Activated CD4-positive, alpha-beta T cell treated with anti-CD3 and anti-CD28 coated beads, Interleukin-2, amount 10 ng/mL, durations not matched to agents 24 days and 14 days (primary cell): Measurements from ENCODE around the gene ZNF891. TPM values are rescaled to one million over a fixed set of nuclear protein-coding genes. Genes with fewer than 3 reads are reported as not detected.

Source experiments
- DNase-seq: peaks from one replicate; pipeline ENCODE4 v3.0.0; 2022
- H3K27ac Mint-ChIP-seq: one replicate; pipeline ENCODE4 v1.8.0; 2022; ENCODE audit warnings: mild to moderate bottlenecking, mixed read lengths
- H3K27me3 Mint-ChIP-seq: one replicate; pipeline ENCODE4 v1.8.0; 2022; ENCODE audit warnings: mixed read lengths
- H3K36me3 Mint-ChIP-seq: one replicate; pipeline ENCODE4 v1.8.0; 2022; ENCODE audit warnings: low read depth, mild to moderate bottlenecking, mixed read lengths
- H3K4me1 Mint-ChIP-seq: one replicate; pipeline ENCODE4 v1.8.0; 2021; ENCODE audit warnings: mixed read lengths
- H3K4me3 Mint-ChIP-seq: one replicate; pipeline ENCODE4 v1.8.0; 2022; ENCODE audit warnings: mild to moderate bottlenecking, moderate library complexity, mixed read lengths
- H3K9me3 Mint-ChIP-seq: one replicate; pipeline ENCODE4 v1.8.0; 2021; ENCODE audit warnings: mixed read lengths
- intact Hi-C: fragments of 100-400 bp; cut with micrococcal nuclease; formaldehyde crosslinking; loops from one replicate; pipeline ENCODE4 v1.15.1; 2023
- total RNA-seq: library from RNA; stranded (reverse); gene quantifications from 2 replicates; pipeline ENCODE4 v1.2.3, GENCODE V29; 2022

The ZNF891 gene
- total RNA-seq, 1 donor from 2014 or later, result 2.4 TPM

GRCh38 chr12:133106253-133106652 is 23.8 kb downstream of the ZNF891 start:
- intact Hi-C loops, result no loop called here
- Mint-ChIP-seq H3K9me3 (peaks cover 24% of the 10 kb centered on the region), H3K4me1 (no peaks in the 10 kb centered on the region), H3K27ac (no peak overlapping the region), H3K27me3 (no peaks in the 10 kb centered on the region), H3K36me3 (peaks cover 76% of the 10 kb centered on the region), H3K4me3 (no peak overlapping the region)
- no peak for DNase-seq

GRCh38 chr12:133105620-133106019 is 24.5 kb downstream of the ZNF891 start:
- H3K27me3 Mint-ChIP-seq, result no peaks in the 10 kb centered on the region
- peaks cover 81% of the 10 kb centered on the region for H3K36me3 Mint-ChIP-seq
- no peaks in the 10 kb centered on the region for H3K4me1 Mint-ChIP-seq
- no peak overlapping the region for H3K4me3 Mint-ChIP-seq
- intact Hi-C loops, result no loop called here
- H3K27ac Mint-ChIP-seq, result no peak overlapping the region
- H3K9me3 Mint-ChIP-seq, result peaks cover 24% of the 10 kb centered on the region
- DNase-seq, result no peak

- Mint-ChIP-seq H3K27ac (no peak overlapping the region), H3K27me3 (no peaks in the 10 kb centered on the region), H3K4me1 (peaks cover 4% of the 10 kb centered on the region), H3K4me3 (peak overlapping the region; percentile 19), H3K9me3 (peaks cover 30% of the 10 kb centered on the region), H3K36me3 (peaks cover 74% of the 10 kb centered on the region)
- DNase-seq, result no peak
- intact Hi-C loops, result no loop called here
These were observed 46.7 kb downstream of the ZNF891 start for GRCh38 chr12:133083345-133083744.

GRCh38 chr12:133081159-133081780 is 48.8 kb downstream of the ZNF891 start:
- peaks cover 33% of the 10 kb centered on the region for H3K9me3 Mint-ChIP-seq
- intact Hi-C loops, result no loop called here

GRCh38 chr12:133080368-133081158 is 49.5 kb downstream of the ZNF891 start, which contains the start of gene ZNF140:
ZNF140 (plus strand) TSS chr12:133080923; CDS start chr12:133081321, 398 bp downstream.
- intact Hi-C loops, result loop anchor here (1.0 kb wide), 9 partner anchors 43 to 318 kb away; partner anchors contain the start of genes CHFR, GOLGA3, ZNF10 and ZNF26
- H3K9me3 Mint-ChIP-seq, result peaks cover 33% of the 10 kb centered on the region
- no peaks in the 10 kb centered on the region for H3K27me3 Mint-ChIP-seq
- H3K36me3 Mint-ChIP-seq, result peaks cover 53% of the 10 kb centered on the region
- H3K4me1 Mint-ChIP-seq, result peaks cover 4% of the 10 kb centered on the region
- DNase-seq, result peak; percentile 98
- no peak within 1 kb of the TSS for H3K4me3 Mint-ChIP-seq
- no peak within 1 kb of the TSS for H3K27ac Mint-ChIP-seq

More at GRCh38 chr12:133081159-133081780, 48.8 kb downstream of the ZNF891 start:
- DNase-seq, result peak; percentile 64
- Mint-ChIP-seq H3K4me3 (no peak overlapping the region), H3K27ac (no peak overlapping the region), H3K36me3 (peaks cover 60% of the 10 kb centered on the region), H3K4me1 (peaks cover 4% of the 10 kb centered on the region), H3K27me3 (no peaks in the 10 kb centered on the region)

GRCh38 chr12:133080026-133080367 is 50.1 kb downstream of the ZNF891 start:
- intact Hi-C loops, result loop anchor here (1.0 kb wide), 9 partner anchors 43 to 318 kb away; partner anchors contain the start of genes CHFR, GOLGA3, ZNF10 and ZNF26
- H3K27me3 Mint-ChIP-seq, result no peaks in the 10 kb centered on the region
- no peak overlapping the region for H3K4me3 Mint-ChIP-seq
- DNase-seq, result peak; percentile 98
- peaks cover 30% of the 10 kb centered on the region for H3K9me3 Mint-ChIP-seq
- H3K4me1 Mint-ChIP-seq, result peaks cover 4% of the 10 kb centered on the region
- peaks cover 48% of the 10 kb centered on the region for H3K36me3 Mint-ChIP-seq
- no peak overlapping the region for H3K27ac Mint-ChIP-seq

GRCh38 chr12:133073836-133074235 is 56.2 kb downstream of the ZNF891 start:
- Mint-ChIP-seq H3K36me3 (peaks cover 5% of the 10 kb centered on the region), H3K27me3 (no peaks in the 10 kb centered on the region)

GRCh38 chr12:133063556-133063955 is 66.5 kb downstream of the ZNF891 start:
- no peak overlapping the region for H3K4me3 Mint-ChIP-seq
- peaks cover 10% of the 10 kb centered on the region for H3K9me3 Mint-ChIP-seq
- no peaks in the 10 kb centered on the region for H3K27me3 Mint-ChIP-seq
- peaks cover 18% of the 10 kb centered on the region for H3K36me3 Mint-ChIP-seq
- no peak overlapping the region for H3K27ac Mint-ChIP-seq
- DNase-seq, result no peak
- intact Hi-C loops, result no loop called here
- H3K4me1 Mint-ChIP-seq, result no peaks in the 10 kb centered on the region

More at GRCh38 chr12:133073836-133074235, 56.2 kb downstream of the ZNF891 start:
- peaks cover 25% of the 10 kb centered on the region for H3K9me3 Mint-ChIP-seq
- intact Hi-C loops, result no loop called here
- no peak for DNase-seq
- H3K4me1 Mint-ChIP-seq, result no peaks in the 10 kb centered on the region
- no peak overlapping the region for H3K4me3 Mint-ChIP-seq
- H3K27ac Mint-ChIP-seq, result no peak overlapping the region

- Mint-ChIP-seq H3K27me3 (no peaks in the 10 kb centered on the region), H3K4me1 (no peaks in the 10 kb centered on the region), H3K9me3 (peaks cover 3% of the 10 kb centered on the region), H3K36me3 (peaks cover 35% of the 10 kb centered on the region), H3K27ac (no peak overlapping the region), H3K4me3 (no peak overlapping the region)
- DNase-seq, result no peak
- intact Hi-C loops, result no loop called here
These were observed 68.1 kb downstream of the ZNF891 start for GRCh38 chr12:133061954-133062353.

- Mint-ChIP-seq H3K27me3 (no peaks in the 10 kb centered on the region), H3K4me3 (no peak overlapping the region), H3K36me3 (peaks cover 54% of the 10 kb centered on the region), H3K9me3 (peaks cover 7% of the 10 kb centered on the region), H3K27ac (no peak overlapping the region), H3K4me1 (no peaks in the 10 kb centered on the region)
- no peak for DNase-seq
- intact Hi-C loops, result no loop called here
These were observed 71.6 kb downstream of the ZNF891 start for GRCh38 chr12:133058203-133059113.

GRCh38 chr12:133057446-133057845 is 72.6 kb downstream of the ZNF891 start:
- no peak overlapping the region for H3K4me3 Mint-ChIP-seq
- no peaks in the 10 kb centered on the region for H3K4me1 Mint-ChIP-seq
- no peak for DNase-seq
- H3K9me3 Mint-ChIP-seq, result peaks cover 13% of the 10 kb centered on the region
- peaks cover 57% of the 10 kb centered on the region for H3K36me3 Mint-ChIP-seq
- H3K27me3 Mint-ChIP-seq, result no peaks in the 10 kb centered on the region
- H3K27ac Mint-ChIP-seq, result peak overlapping the region; percentile 16
- intact Hi-C loops, result no loop called here
